Heart right ventricle (tissue), 16 donors: ENCODE results near the gene PIM1. TPM values are rescaled to one million over a fixed set of nuclear protein-coding genes. Genes with fewer than 3 reads are reported as not detected.
"Not testable (repeated sequence)": the region's sequence is repeated elsewhere in the genome, so short reads cannot be mapped to it uniquely, and the experiment has no call there.

Experiments
- ATAC-seq, 8 donors: fragments of 200-7000 bp; cut with Tn5 transposase; one replicate each; pipeline ENCODE4 v1.9.1; 2020; ENCODE audit warnings: mild to moderate bottlenecking in 8 of 8, moderate library complexity in 8 of 8, moderate number of reproducible peaks in 1 of 8
- DNase-seq, 2 donors: peaks; one replicate each; pipeline ENCODE4 v3.0.0-alpha.2; 2020
- H3K27ac ChIP-seq, 10 donors: fragments of 200-600 bp; sonication (generic) in 2 of 10; one replicate each; pipeline versions ENCODE4 v1.5.0 to v1.8.0; 2020 to 2022; ENCODE audit warnings: mild to moderate bottlenecking in 3 of 10
- H3K27me3 ChIP-seq, 7 donors: fragments of 200-600 bp; one replicate each; pipeline ENCODE4 v1.8.0; 2021 to 2022; ENCODE audit warnings: mild to moderate bottlenecking in 2 of 7
- H3K36me3 ChIP-seq, 9 donors: fragments of 200-600 bp; sonication (generic) in 1 of 9; one replicate each; pipeline versions ENCODE4 v1.5.0 to v1.8.0; 2020 to 2022; ENCODE audit warnings: mild to moderate bottlenecking in 2 of 9
- H3K4me1 ChIP-seq, 9 donors: fragments of 200-600 bp; sonication (generic) in 1 of 9; one replicate each; pipeline versions ENCODE4 v1.5.0 to v1.8.0; 2020 to 2022; ENCODE audit warnings: mild to moderate bottlenecking in 4 of 9
- H3K4me3 ChIP-seq, 10 donors: fragments of 200-600 bp; sonication (generic) in 2 of 10; one replicate each; pipeline versions ENCODE4 v1.5.0 to v1.8.0; 2020 to 2022; ENCODE audit warnings: mild to moderate bottlenecking in 7 of 10, moderate library complexity in 2 of 10
- H3K9me3 ChIP-seq, 11 donors: fragments of 200-600 bp in 10 of 11; sonication (generic) in 2 of 11; one replicate each; pipeline versions ENCODE4 v1.5.0 to v1.8.0; 2013 to 2022; ENCODE audit warnings: mild to moderate bottlenecking in 2 of 11, control low read depth in 1 of 11, moderate library complexity in 1 of 11
- WGBS, 2 donors: extraction: QIAGEN DNeasy Blood & Tissue Kit; methylation state at CpG; one replicate each; pipeline ENCODE4 v1.1.7; 2013; ENCODE audit warnings: inconsistent platforms in 1 of 2; 5-methylcytosine and 5-hydroxymethylcytosine counted together
- intact Hi-C, 10 donors: fragments of 100-400 bp; cut with DNase I; formaldehyde crosslinking; loops; one replicate each; pipeline versions ENCODE4 v1.11.1 to v1.14.2; 2022
- polyA plus RNA-seq, 2 donors: library from polyadenylated mRNA; stranded (reverse); fragments of 200-250 nt; gene quantifications; one replicate each; pipeline ENCODE4 v1.2.3, GENCODE V29; 2013
- total RNA-seq, 10 donors: library from RNA; stranded (reverse); fragmentation: NEBNext Ultra II Directional in 3 of 10; extraction: Animal tissue kit (Norgen Biotek cat#: 25700) in 3 of 10; gene quantifications; one replicate each; pipeline versions ENCODE4 v1.2.1 to v1.2.4, GENCODE V29; 2021 to 2023
- TF ChIP-seq, protein P1 (sequence below), 9 donors: fragments of 200-600 bp; sonication (generic) in 2 of 9; IDR thresholded peaks; one replicate each; pipeline versions ENCODE4 v1.5.0 to v1.8.0; 2021 to 2022; ENCODE audit warnings: antibody characterized with exemption in 9 of 9, mild to moderate bottlenecking in 5 of 9, moderate library complexity in 1 of 9
- donor health status: Arrhythmogenic right ventricular cardiomyopathy.
- donor health status: ischemic (EF 13 %, LVEDD 7.1; RV severe dilation, severe dysfunction).
- donor health status: healthy with polysubstance abuse.
- donor health status: DM: no; HTN: yes; CAD: no.
- donor health status: DM: no; HTN: no; CAD: no.
- donor health status: ischemic (EF 25% LVEDD 6.9; RV normal size, moderate dysfunction).
- donor health status: ischemic (EF 25% LVEDD 5.7; RV mildly dilated, moderate dysfunction).
- donor health status: healthy.
- donor health status: DM: yes; HTN: yes; CAD: no.
- donor health status: Ischemic cardiomyopathy.
- donor health status: ischemic (EF 35%, LVEDD 5.7; RV mildly dilated, moderate dysfunction).
- donor health status: nonischemic (EF 11% LVEDD 7.7; RV severe dilation, severe dysfunction).
- donor health status: DM: yes; HTN: yes; CAD: no.
- donor health status: PGD.
- donor health status: ischemic (EF 29% LVEDD 5.4; RV normal size, mild dysfunction).
- donor health status: nonischemic (EF 23%, LVEDD 6.1; RV moderate dilation, normal function).

The PIM1 gene
- total and polyA plus RNA-seq, 12 donors, result 9.2 to 106 (median 16.3) TPM

DNA sequence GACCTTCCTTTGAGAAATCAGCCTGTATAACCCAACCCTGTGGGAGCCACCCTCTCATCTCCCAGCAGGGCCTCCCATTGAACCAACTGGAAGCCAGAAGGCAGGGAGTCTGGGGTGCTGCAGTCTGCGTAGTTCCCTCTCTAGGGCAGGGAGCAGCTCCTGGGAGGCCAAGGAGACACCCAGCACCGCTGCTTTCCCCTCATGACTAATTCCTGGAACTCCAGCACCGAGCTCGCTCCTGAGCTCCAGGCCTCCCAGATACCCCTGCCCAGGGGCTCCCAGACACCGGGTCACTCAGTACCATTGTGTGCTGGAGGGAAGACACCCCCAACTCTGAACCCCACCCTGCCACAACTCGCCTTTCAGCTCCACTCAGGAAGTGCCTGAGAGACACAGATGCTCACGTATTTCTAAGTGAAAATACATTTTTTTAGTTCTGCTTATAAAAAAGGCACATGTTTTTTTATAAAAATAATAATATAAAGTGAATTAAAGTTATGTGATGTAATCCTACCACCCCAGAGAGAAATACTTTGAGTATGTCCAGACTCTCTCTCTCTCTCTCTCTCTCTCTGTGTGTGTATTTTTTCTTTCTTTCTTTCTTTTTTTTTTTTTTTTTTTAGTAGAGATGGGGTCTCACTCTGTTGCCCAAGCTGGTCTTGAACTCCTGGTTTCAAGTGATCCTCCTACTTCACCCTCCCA is 17.5 kb downstream of the PIM1 start:
- ATAC-seq (peak in 5 of 8 donors; percentile 22 to 37 (median 26)), DNase-seq (no peak)
- Histone ChIP-seq H3K36me3 (no peaks in the 10 kb centered on the region), H3K27ac (peak overlapping the region in 1 of 10 donors; percentile 91), H3K9me3 (peaks cover 0 to 8% (median 0%) of the 10 kb centered on the region in 11 donors), H3K27me3 (no peaks in the 10 kb centered on the region), H3K4me3 (no peak overlapping the region), H3K4me1 (peaks cover 0 to 95% (median 0%) of the 10 kb centered on the region in 9 donors)
- WGBS, 2 donors, result 70 to 82% methylated on average over 7 of the region's 7 CpGs
- intact Hi-C loops, result no loop called here
- TF ChIP-seq, protein P1, sequence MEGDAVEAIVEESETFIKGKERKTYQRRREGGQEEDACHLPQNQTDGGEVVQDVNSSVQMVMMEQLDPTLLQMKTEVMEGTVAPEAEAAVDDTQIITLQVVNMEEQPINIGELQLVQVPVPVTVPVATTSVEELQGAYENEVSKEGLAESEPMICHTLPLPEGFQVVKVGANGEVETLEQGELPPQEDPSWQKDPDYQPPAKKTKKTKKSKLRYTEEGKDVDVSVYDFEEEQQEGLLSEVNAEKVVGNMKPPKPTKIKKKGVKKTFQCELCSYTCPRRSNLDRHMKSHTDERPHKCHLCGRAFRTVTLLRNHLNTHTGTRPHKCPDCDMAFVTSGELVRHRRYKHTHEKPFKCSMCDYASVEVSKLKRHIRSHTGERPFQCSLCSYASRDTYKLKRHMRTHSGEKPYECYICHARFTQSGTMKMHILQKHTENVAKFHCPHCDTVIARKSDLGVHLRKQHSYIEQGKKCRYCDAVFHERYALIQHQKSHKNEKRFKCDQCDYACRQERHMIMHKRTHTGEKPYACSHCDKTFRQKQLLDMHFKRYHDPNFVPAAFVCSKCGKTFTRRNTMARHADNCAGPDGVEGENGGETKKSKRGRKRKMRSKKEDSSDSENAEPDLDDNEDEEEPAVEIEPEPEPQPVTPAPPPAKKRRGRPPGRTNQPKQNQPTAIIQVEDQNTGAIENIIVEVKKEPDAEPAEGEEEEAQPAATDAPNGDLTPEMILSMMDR (IDR thresholded peaks at IDR 0.05), result no peak

DNA sequence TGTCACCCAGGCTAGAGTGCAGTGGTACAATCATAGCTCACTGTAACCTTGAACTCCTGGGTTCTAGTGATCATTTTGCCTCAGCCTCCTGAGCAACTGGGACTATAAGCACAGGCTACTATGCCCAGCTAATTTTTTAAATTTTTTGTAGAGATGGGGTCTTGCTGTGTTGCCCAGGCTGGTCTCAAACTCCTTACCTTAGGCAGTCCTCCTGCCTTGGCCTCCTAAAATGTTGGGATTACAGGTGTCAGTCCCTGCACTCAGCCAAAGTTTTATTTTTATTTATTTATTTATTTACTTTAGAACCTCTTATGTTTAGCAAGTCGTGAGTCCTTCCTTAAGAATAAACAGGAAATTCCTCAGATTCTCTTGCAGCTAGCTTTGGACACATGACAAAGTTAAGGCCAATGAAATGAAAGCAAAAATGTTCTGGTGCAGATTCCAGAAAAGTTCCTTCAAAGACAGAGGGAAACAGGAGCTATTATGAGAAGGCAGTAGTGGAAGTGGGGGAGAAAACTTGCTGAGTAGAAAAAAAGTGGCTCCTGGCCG is 19.1 kb downstream of the PIM1 start:
- H3K27ac ChIP-seq, result peak overlapping the region in 1 of 10 donors; percentile 73
- TF ChIP-seq, protein P1 (IDR thresholded peaks at IDR 0.05), result no peak
- H3K36me3 ChIP-seq, result no peaks in the 10 kb centered on the region
- WGBS, 2 donors, result 55 to 64% methylated on average over 2 of the region's 2 CpGs
- no peak overlapping the region for H3K4me3 ChIP-seq
- DNase-seq, result no peak
- ATAC-seq, result no peak
- peaks cover 0 to 83% (median 0%) of the 10 kb centered on the region in 9 donors for H3K4me1 ChIP-seq
- H3K27me3 ChIP-seq, result no peaks in the 10 kb centered on the region
- intact Hi-C loops, result no loop called here
- peaks cover 0 to 8% (median 0%) of the 10 kb centered on the region in 11 donors for H3K9me3 ChIP-seq

DNA sequence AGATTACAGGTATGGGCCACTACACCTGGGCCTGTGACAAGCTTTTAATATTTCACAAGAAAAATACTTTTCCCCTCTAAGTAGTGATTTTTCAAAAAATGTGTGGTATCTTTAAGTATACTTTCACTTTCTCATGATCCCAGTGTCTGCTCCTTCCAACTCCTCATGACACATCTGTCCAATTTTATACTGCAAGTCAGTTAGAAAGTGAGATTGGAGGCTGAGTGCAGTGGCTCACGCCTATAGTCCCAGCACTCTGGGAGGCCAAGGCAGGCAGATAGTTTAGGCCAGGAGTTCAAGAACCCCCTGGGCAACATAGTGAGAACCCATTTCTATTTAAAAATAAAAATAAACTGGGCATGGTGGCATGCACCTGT is 20.2 kb downstream of the PIM1 start:
- peaks cover 0 to 8% (median 0%) of the 10 kb centered on the region in 11 donors for H3K9me3 ChIP-seq
- peaks cover 0 to 78% (median 0%) of the 10 kb centered on the region in 9 donors for H3K4me1 ChIP-seq
- H3K27ac ChIP-seq, result peak overlapping the region in 1 of 10 donors; percentile 73
- 82 to 91% methylated on average over 1 of the region's 1 CpG for WGBS, 2 donors
- ATAC-seq (no peak), DNase-seq (no peak)
- intact Hi-C loops, result no loop called here
- no peak overlapping the region for H3K4me3 ChIP-seq
- H3K36me3 ChIP-seq, result no peaks in the 10 kb centered on the region
- TF ChIP-seq, protein P1 (IDR thresholded peaks at IDR 0.05), result no peak
- no peaks in the 10 kb centered on the region for H3K27me3 ChIP-seq

DNA sequence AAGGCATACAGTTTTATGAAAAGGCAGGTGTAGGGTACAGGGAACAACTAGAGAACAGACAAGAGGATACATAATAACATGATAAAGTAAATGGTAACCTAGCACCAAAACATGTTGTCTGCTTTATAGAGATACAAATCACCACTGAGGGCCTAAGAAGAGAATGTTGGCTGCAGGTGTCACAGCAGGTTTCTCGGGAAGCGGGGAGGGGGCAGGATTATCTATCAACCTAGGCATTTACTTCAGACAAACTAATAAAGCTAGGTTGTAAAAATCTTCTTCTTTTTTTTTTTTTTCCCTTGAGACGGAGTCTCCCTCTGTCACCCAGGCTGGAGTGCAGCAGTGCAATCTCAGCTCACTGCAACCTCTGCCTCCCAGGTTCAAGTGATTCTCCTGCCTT is 22.7 kb downstream of the PIM1 start:
- Histone ChIP-seq H3K27me3 (no peaks in the 10 kb centered on the region), H3K9me3 (peaks cover 0 to 8% (median 0%) of the 10 kb centered on the region in 11 donors), H3K4me3 (no peak overlapping the region), H3K27ac (no peak overlapping the region), H3K36me3 (no peaks in the 10 kb centered on the region), H3K4me1 (peaks cover 0 to 53% (median 0%) of the 10 kb centered on the region in 9 donors)
- DNase-seq (no peak), ATAC-seq (no peak)
- 87 to 94% methylated on average over 3 of the region's 3 CpGs for WGBS, 2 donors
- intact Hi-C loops, result no loop called here
- TF ChIP-seq, protein P1 (IDR thresholded peaks at IDR 0.05), result no peak

DNA sequence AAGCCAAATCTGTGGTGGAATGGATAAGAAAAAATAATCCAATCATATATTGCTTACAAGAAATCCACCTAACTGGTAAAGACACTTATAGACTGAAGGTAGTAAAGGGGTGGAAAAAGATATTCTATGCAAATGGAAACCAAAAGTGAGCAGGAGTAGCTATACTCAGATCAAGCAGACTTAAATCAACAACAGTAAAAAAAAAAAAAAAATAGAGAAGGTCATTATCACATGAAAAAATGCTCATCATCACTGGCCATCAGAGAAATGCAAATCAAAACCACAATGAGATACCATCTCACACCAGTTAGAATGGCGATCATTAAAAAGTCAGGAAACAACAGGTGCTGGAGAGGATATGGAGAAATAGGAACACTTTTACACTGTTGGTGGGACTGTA is 24.9 kb downstream of the PIM1 start:
- peaks cover 0 to 31% (median 0%) of the 10 kb centered on the region in 9 donors for H3K4me1 ChIP-seq
- H3K4me3 ChIP-seq, H3K27me3 ChIP-seq, ATAC-seq, H3K9me3 ChIP-seq, DNase-seq, H3K36me3 ChIP-seq, H3K27ac ChIP-seq, intact Hi-C loops: not testable (repeated sequence)
- WGBS, 2 donors, result no CpG with 5 or more reads among the region's 1 CpG

DNA sequence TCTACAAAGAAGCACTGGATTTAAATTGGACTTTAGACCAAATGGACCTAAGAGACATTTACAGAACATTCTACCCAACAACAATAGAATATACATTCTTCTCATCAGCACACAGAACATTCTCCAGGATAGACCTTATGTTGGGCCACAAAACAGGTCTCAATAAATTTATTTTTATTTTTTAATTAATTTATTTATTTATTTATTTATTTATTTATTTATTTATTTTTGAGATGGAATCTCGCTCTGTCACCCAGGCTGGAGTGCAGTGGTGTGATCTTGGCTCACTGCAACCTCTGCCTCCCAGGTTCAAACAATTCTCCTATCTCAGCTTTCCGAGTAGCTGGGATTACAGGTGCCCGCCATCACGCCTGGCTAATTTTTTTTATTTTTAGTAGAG is 26.5 kb downstream of the PIM1 start:
- H3K4me1 ChIP-seq, result peaks cover 0 to 19% (median 0%) of the 10 kb centered on the region in 9 donors
- WGBS, 2 donors, result 94 to 95% methylated on average over 4 of the region's 4 CpGs
- H3K36me3 ChIP-seq, H3K9me3 ChIP-seq, H3K4me3 ChIP-seq, intact Hi-C loops, H3K27ac ChIP-seq, H3K27me3 ChIP-seq, DNase-seq, ATAC-seq: not testable (repeated sequence)
